Measurements from ENCODE around the gene PSD.
A peak's percentile ranks its signal among the peaks of the same experiment; 100 is the strongest.
"Not testable (repeated sequence)": the region's sequence is repeated elsewhere in the genome, so short reads cannot be mapped to it uniquely, and the experiment has no call there.

Gene PSD

GRCh38 chr10:102418622-102419268 is at the start of gene PSD:
Gene PSD (minus strand): TSS chr10:102418785. CDS start chr10:102417038, 1,747 bp downstream.
- no peak for DNase-seq (ENCODE audit: low read depth in 2 of 2)

GRCh38 chr10:102467971-102468438 is 49.4 kb upstream of the PSD start:
- DNase-seq (ENCODE audit: low read depth in 2 of 2), result no peak

DNA sequence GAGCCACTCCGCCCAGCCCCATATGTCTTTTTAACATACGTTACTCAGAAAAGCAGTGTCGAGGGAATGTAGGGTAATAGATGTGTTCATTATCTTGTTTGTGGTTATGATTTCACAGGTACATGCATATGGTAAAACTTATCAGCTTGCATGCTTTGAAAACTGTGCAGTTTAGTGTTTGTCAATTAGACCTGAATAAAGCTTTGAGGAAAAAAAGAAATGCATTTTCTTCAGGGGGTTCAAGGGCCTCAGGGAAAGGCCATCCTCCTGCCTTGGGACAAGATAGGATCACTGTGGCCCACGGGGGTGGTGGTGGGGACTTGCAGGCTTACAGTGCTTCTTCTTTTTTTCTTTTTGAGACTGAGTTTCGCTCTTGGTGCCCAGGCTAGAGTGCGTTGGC is 48.7 kb upstream of the PSD start:
- no peak for DNase-seq (ENCODE audit: low read depth in 2 of 2)

- DNase-seq (ENCODE audit: low read depth in 2 of 2), result no peak
These were observed 46.9 kb upstream of the PSD start for GRCh38 chr10:102465466-102465865.

- no peak for DNase-seq (ENCODE audit: low read depth in 2 of 2)
These were observed 45.4 kb upstream of the PSD start for GRCh38 chr10:102463983-102464382.

DNA sequence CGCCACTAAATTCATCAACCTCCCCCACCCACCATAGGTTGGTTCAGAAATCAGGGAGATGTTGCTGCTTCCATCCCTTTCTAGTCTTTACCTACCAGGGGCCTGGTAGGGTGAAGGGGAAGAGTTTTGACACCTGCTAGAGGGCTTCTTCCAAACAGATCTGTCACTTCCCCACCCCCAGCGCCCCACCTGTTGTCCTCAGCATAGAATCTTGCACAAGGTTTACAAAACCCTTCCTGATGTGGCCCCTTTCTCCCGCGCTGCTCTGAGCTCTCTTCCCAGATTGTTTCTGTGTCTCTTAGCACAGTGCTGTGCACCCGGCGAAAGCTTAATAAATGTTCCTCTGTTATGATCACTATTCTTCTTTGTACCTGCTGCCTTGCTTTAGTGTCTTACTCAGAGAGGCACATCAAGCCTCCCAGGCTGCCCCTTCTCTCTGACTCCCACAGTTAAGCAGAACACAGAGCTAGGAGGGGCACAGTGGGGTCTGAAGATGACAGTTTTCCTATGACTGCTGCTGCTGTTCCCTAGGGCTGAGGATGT is 44.0 kb upstream of the PSD start:
- no peak for DNase-seq (ENCODE audit: low read depth in 2 of 2)

DNA sequence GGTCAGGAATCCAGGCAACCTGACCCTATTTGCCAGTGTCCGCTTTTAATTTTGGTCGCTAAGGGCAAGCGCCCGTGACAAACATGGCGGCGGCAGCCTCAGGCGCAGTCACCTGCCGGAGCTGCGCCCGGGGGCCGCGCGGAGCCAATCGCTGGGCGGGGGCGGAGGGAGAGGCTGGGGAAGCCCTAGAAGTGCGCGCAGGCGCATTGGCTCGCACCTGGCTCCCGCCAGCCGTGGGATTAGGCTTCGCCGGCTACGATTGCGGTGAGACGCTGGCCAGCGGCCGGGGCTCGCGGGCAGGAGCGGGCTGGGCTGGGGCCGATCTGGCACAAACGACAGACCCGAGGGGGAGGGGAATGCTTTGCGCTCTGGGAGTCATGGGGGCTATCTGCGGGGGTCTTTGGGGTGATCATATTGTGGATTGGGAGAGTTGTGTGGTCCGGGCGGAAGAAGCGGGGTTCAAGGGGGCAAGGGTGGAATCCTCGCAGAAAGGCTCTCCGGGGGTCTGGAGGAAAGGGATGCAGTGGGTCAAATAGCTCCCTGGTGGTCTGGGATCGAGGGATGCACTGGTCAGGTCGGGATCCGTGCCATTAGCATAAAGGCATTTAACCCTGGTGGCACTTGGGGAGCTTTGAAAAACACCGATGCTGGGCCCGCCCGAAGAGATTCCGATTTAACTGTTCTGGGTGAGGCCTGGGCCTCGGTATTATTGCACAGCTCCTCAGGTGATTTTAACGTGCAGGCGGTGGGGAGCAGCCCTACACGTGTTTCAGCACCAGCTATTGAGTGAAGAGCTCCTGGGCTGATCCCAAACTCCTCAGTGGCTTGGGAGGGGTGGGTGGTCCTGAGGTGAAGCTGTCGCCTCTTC is 42.8 kb upstream of the PSD start:
- peak; percentile 94 to 95 for DNase-seq (ENCODE audit: low read depth in 2 of 2)

GRCh38 chr10:102460836-102461186 is 42.2 kb upstream of the PSD start:
- DNase-seq (ENCODE audit: low read depth in 2 of 2), result no peak

DNA sequence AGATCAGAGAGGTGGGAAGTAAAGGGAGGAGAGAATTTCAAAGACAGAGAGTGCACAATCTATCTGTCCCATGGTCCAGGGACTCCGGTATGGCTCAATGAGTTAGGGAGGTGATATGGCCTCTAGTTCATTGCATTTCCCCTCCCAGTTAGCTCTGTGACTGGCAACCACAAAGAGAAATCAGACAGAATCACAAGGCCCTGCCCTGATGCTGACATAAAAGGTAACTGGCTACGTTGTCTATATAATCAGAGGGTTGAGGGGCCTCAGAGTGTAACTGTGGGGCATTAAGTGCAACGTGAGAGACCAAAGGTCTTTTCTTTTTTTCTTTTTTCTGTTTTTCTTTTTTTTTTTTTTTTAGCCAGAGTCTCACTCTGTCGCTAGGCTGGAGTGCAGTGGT is 40.1 kb upstream of the PSD start:
- DNase-seq (ENCODE audit: low read depth in 2 of 2), result no peak

DNA sequence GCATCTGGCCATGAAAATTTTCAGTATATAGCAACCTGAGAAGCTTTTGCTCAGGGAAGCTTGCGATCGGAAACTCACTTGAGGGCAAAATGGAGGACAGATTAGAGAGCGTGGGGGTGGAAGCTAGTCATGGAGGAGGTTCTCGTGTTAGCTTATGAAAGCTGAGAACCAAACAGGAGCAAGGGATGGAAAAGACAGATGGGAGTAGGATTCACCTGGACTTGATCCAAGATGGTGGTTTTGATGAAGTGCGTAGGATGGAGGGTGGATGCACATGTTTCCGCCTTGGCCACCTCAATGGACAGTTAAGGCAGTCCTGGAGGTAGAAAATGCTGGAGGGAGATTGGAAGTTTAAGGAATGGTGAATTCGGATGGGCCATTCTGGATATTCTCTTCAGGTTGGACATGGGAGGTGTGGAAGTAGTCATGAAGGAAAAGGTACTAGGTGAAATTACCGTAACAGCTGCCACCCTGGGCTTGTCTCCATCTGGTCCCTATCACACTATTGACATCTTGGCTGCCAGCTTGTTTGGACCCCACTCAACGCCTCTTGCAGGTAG is 39.1 kb upstream of the PSD start:
- no peak for DNase-seq (ENCODE audit: low read depth in 2 of 2)

GRCh38 chr10:102455893-102456471 is 37.4 kb upstream of the PSD start:
- DNase-seq (ENCODE audit: low read depth in 2 of 2), result no peak

GRCh38 chr10:102454662-102455487 is 36.3 kb upstream of the PSD start:
- DNase-seq (ENCODE audit: low read depth in 2 of 2), result not testable (repeated sequence)

DNA sequence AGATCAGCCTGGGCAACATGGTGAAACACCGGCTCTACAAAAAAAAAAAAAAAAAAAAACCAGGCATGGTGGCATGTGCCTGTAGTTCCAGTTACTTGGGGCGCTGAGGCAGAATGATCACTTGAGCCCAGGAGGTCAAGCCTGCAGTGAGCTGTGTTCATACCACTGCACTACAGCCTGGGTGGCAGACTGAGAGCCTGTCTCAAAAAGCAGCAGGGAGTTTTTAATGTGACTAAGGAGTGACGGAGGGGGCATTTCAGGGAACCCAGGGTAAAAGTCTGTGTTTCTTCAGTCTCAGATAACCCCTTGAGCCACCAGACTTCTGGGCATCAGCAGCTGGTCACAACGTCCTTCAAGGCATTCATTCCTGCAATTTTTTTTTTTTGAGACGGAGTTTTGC is 34.9 kb upstream of the PSD start:
- DNase-seq (ENCODE audit: low read depth in 2 of 2), result no peak

GRCh38 chr10:102452672-102453340 is 34.2 kb upstream of the PSD start:
- peak; percentile 53 to 79 for DNase-seq (ENCODE audit: low read depth in 2 of 2)

- DNase-seq (ENCODE audit: low read depth in 2 of 2), result no peak
These were observed 32.8 kb upstream of the PSD start, which contains the start of gene C10orf95 for GRCh38 chr10:102451105-102451969. Gene C10orf95 (minus strand): TSS chr10:102451543. CDS start chr10:102451093, 450 bp downstream.

GRCh38 chr10:102450374-102451104 is 32.0 kb upstream of the PSD start:
- DNase-seq (ENCODE audit: low read depth in 2 of 2), result peak; percentile 68 to 79

GRCh38 chr10:102450124-102450373 is 31.5 kb upstream of the PSD start:
- DNase-seq (ENCODE audit: low read depth in 2 of 2), result no peak

DNA sequence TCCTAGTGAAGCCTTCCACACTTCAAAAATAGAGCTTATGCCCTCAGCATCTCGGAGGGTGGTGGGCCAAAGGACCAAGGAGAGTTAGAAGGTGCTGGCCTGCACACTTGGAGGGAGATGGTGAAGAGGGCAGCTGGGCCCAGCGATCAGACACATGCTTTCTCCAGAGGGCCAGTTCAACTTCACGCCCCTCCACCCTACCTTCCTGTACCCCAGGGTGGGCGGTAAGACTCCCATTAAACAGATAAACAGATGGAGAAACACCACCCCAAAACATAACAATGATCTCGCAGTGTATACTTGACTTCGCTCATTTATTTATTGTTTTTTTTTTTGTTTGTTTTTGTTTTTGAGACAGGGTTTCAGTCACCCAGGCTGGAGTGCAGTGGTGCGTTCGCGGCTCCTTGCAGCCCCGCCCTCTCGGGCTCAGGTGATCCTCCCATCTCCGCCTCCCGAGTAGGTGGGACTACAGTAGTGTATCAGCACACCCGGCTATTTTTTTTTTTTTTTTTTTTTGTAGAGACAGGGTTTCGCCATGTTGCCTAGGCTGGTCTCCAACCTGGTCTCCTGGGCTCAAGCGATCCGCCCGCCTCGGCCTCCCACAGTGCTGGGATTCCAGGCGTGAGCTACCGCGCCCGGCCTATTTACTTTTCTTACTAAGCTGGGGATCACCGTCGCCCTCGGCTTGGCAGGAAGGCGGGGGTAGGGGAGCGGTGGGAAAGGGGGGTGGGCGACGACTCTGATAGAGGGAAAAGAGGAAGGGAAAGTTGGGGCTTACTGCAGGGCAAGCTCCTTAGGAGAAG is 30.9 kb upstream of the PSD start:
- peak; percentile 73 to 79 for DNase-seq (ENCODE audit: low read depth in 2 of 2)
